DND-41 (cell line): Measurements from ENCODE around the gene EPHB3.

Experiments
- ATAC-seq: fragments of 200-7000 bp; cut with Tn5 transposase; 3 replicates; pipeline ENCODE4 v1.9.1; 2021; ENCODE audit warnings: low read depth; ENCODE audit not compliant: insufficient read depth
- DNase-seq: peaks from one replicate; pipeline ENCODE4 v3.0.0-alpha.2; 2020
- H2AFZ ChIP-seq: 2 replicates; pipeline ENCODE4 v1.6.0; 2012; ENCODE audit warnings: low read depth, low read length
- H3K27ac ChIP-seq: 2 replicates; pipeline ENCODE4 v1.5.1; 2012; ENCODE audit warnings: low read length, inconsistent platforms
- H3K27me3 ChIP-seq: fragments of 200-600 bp; sonication (generic); 2 replicates; pipeline ENCODE4 v1.6.0; 2012; ENCODE audit warnings: low read length, mild to moderate bottlenecking, inconsistent platforms; ENCODE audit not compliant: insufficient read depth, poor library complexity
- H3K36me3 ChIP-seq: 2 replicates; pipeline ENCODE4 v1.5.1; 2012; ENCODE audit warnings: low read length, inconsistent platforms; ENCODE audit not compliant: insufficient read depth
- H3K4me1 ChIP-seq: 2 replicates; pipeline ENCODE4 v1.5.1; 2012; ENCODE audit warnings: mild to moderate bottlenecking, low read length; ENCODE audit not compliant: insufficient read depth
- H3K4me2 ChIP-seq: 2 replicates; pipeline ENCODE4 v1.6.0; 2012; ENCODE audit warnings: mild to moderate bottlenecking, moderate library complexity, low read length, inconsistent platforms; ENCODE audit not compliant: insufficient read depth
- H3K4me3 ChIP-seq, 2 experiments: fragments of 200-600 bp in 1 of 2; shearing (Covaris generic) in 1 of 2; 2 replicates each; pipeline ENCODE4 v1.5.1; 2012 to 2016; ENCODE audit warnings: inconsistent platforms in 2 of 2, low read length in 2 of 2, mild to moderate bottlenecking in 2 of 2, low read depth in 1 of 2, moderate library complexity in 1 of 2
- H3K79me2 ChIP-seq: 2 replicates; pipeline ENCODE4 v1.6.0; 2012; ENCODE audit warnings: low read length, inconsistent platforms; ENCODE audit not compliant: insufficient read depth
- H3K9ac ChIP-seq: 2 replicates; pipeline ENCODE4 v1.6.0; 2012; ENCODE audit warnings: low read depth, mild to moderate bottlenecking, inconsistent platforms, low read length, moderate library complexity
- H3K9me3 ChIP-seq: 2 replicates; pipeline ENCODE4 v1.5.1; 2012; ENCODE audit warnings: low read length, moderate library complexity, mild to moderate bottlenecking, inconsistent platforms; ENCODE audit not compliant: insufficient read depth, severe bottlenecking
- H4K20me1 ChIP-seq: 2 replicates; pipeline ENCODE4 v1.6.0; 2012; ENCODE audit warnings: low read length; ENCODE audit not compliant: insufficient read depth
- CTCF ChIP-seq: IDR thresholded peaks from 2 replicates; pipeline ENCODE4 v1.5.1; 2012; ENCODE audit warnings: borderline replicate concordance, low read length, moderate library complexity, mild to moderate bottlenecking; ENCODE audit not compliant: poor library complexity, severe bottlenecking; ENCODE audit errors: extremely low read depth
- EZH2 ChIP-seq: IDR thresholded peaks from 3 replicates; pipeline ENCODE4 v1.6.1; 2012; ENCODE audit warnings: borderline replicate concordance, low read depth, mild to moderate bottlenecking, moderate library complexity, low read length, inconsistent platforms; ENCODE audit not compliant: severe bottlenecking

The EPHB3 gene

GRCh38 chr3:184514171-184514490, 47.5 kb upstream of the EPHB3 start:
- peaks cover 21% of the 10 kb centered on the region for H3K27me3 ChIP-seq
- no peak for ATAC-seq
- H2AFZ ChIP-seq = no peak overlapping the region

GRCh38 chr3:184523825-184524615, 37.6 kb upstream of the EPHB3 start:
- ATAC-seq (no peak), DNase-seq (no peak)
- no peak for TF ChIP-seq CTCF
- TF ChIP-seq EZH2 = no peak
- Histone ChIP-seq H3K79me2 (no peaks in the 10 kb centered on the region), H3K4me2 (no peak overlapping the region), H3K9ac (no peak overlapping the region), H3K27ac (no peak overlapping the region), H3K36me3 (no peaks in the 10 kb centered on the region), H3K4me3 (no peak overlapping the region), H3K9me3 (no peaks in the 10 kb centered on the region), H2AFZ (no peak overlapping the region), H3K27me3 (peaks cover 38% of the 10 kb centered on the region), H3K4me1 (peaks cover 9% of the 10 kb centered on the region), H4K20me1 (no peaks in the 10 kb centered on the region)

More at GRCh38 chr3:184514171-184514490, 47.5 kb upstream of the EPHB3 start:
- Histone ChIP-seq H3K4me1 (no peaks in the 10 kb centered on the region), H4K20me1 (peaks cover 3% of the 10 kb centered on the region; the same call in 1 of the 2 replicates), H3K79me2 (no peaks in the 10 kb centered on the region), H3K4me3 (no peak overlapping the region), H3K4me2 (no peak overlapping the region), H3K36me3 (no peaks in the 10 kb centered on the region), H3K27ac (no peak overlapping the region), H3K9ac (no peak overlapping the region), H3K9me3 (no peaks in the 10 kb centered on the region)
- TF ChIP-seq EZH2 = no peak
- TF ChIP-seq CTCF = no peak
- no peak for DNase-seq

- peak; percentile 77 for ATAC-seq
- H4K20me1 ChIP-seq = no peaks in the 10 kb centered on the region
- H3K4me1 ChIP-seq = peaks cover 9% of the 10 kb centered on the region
- no peaks in the 10 kb centered on the region for H3K36me3 ChIP-seq
- TF ChIP-seq CTCF (no peak), EZH2 (no peak)
- H3K27ac ChIP-seq = no peak overlapping the region
- peak overlapping the region in 1 of 2 experiments; percentile 53; a peak in 2 of 4 replicates for H3K4me3 ChIP-seq
- H2AFZ ChIP-seq = peak overlapping the region; percentile 78
- no peaks in the 10 kb centered on the region for H3K79me2 ChIP-seq
- peaks cover 38% of the 10 kb centered on the region for H3K27me3 ChIP-seq
- H3K4me2 ChIP-seq = peak overlapping the region; percentile 64
- H3K9ac ChIP-seq = peak overlapping the region; percentile 26; the same call in 1 of the 2 replicates
- DNase-seq = peak; percentile 13
- H3K9me3 ChIP-seq = no peaks in the 10 kb centered on the region
Observed at GRCh38 chr3:184524981-184525336, 36.6 kb upstream of the EPHB3 start.
